Lung microvascular endothelial cell (primary cell): ENCODE measurements around the gene EPS8L3. TPM values are rescaled to one million over a fixed set of nuclear protein-coding genes. Genes with fewer than 3 reads are reported as not detected.
"Not testable (repeated sequence)": the region's sequence is repeated elsewhere in the genome, so short reads cannot be mapped to it uniquely, and the experiment has no call there.

Source experiments
- DNase-seq, 2 donors: peaks; one replicate each; pipeline versions ENCODE4 v3.0.0 to v3.0.0-alpha.2; 2010; ENCODE audit warnings: low read depth in 2 of 2
- total RNA-seq: library from RNA; depleted of rRNA; stranded (reverse); fragments of >200 nt; gene quantifications from 2 replicates; pipeline ENCODE4 v1.2.1, GENCODE V29; 2014

EPS8L3 gene, protein sequence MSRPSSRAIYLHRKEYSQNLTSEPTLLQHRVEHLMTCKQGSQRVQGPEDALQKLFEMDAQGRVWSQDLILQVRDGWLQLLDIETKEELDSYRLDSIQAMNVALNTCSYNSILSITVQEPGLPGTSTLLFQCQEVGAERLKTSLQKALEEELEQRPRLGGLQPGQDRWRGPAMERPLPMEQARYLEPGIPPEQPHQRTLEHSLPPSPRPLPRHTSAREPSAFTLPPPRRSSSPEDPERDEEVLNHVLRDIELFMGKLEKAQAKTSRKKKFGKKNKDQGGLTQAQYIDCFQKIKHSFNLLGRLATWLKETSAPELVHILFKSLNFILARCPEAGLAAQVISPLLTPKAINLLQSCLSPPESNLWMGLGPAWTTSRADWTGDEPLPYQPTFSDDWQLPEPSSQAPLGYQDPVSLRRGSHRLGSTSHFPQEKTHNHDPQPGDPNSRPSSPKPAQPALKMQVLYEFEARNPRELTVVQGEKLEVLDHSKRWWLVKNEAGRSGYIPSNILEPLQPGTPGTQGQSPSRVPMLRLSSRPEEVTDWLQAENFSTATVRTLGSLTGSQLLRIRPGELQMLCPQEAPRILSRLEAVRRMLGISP
- total RNA-seq: not detected in 2 replicates

DNA sequence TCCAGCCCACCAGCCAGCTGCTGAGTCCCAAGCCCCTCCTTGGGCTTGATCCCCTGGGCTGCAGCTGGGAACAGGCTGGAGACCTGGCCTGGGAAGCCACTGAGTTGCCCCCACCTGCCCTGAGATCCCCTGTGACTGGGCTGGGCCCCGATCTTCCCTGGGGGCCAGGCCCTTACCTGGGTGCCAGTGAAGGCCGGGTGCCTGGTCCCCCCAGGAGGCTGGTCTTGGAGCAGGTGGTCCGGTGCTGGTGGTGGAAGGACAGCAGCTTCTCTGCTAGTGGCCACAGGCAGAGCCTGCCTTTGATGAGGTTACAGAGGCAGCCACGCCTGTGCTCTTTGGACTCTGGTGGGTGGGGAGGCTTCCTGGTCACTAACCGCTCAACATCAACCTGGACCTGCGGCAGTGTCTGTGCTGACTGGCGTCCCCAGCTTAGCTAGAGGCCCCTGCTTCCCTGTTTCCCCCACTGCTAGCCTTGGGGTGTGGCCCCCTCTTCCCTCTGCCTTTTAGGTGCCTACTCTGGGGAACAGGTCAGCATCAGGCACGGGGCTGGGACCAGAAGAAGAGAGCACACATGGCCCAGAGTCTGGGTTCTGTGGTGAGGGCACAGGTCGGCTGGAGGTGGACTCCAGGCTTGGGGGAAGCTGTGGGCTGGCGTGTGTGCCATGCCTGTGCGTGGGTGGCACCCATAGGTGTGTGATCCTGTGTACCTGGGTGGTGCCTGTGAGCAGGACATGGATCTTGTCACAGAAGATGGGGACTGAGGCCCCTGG is at the start of gene EPS8L3:
Gene EPS8L3, minus strand, starts transcription at position 278 of the 770 bp plus-strand sequence. CDS start 2,174 bp downstream, outside the sequence.
- DNase-seq: no peak

DNA sequence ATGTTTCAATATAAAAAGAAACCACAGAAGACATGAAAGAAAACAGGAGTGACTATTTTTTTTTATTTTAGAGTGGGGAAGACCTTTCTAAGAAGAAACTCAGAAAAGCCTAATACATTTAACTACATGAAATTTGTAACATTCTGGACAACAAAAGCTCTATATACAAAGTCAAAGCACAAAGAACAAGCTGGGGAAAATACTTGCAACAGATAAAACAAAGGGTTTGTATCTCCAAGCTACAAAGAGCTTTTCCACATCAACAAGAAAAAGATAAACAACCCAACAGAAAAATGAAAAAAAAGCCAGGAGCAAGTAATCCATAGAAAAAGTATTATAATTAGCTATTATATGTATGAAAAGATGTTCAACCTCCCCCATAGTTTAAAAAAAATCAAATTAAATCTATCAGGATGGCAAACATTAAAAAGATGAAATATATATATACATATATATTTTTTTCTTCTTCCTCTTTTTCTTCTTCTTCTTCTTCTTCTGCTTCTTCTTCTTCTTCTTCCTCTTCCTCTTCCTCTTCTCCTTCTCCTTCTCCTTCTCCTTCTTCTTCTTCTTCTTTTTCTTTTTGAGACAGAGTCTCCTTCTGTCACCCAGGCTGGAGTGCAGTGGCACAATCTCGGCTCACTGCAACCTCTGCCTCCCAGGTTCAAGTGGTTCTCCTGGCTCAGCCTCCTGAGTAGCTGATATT is 49.1 kb upstream of the EPS8L3 start:
- DNase-seq: no peak

DNA sequence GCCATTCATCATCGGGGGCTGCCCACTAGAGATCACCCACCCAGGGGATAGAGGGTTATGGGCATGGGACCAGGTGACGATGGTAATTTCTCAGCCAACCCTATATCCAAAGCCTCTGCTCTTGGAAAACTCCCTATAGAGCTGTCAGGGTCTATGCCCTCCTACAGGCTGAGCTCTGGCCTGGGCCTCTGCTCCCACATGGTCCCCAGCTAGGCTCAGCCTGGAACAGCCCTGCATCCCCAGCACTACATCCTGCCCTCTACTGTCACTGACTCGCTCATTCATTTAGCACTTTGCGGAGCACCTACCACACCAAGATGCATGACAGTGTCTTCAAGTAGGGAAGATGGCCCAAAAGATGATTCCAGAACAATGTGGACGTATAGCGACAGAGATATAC is 45.0 kb upstream of the EPS8L3 start:
- DNase-seq: no peak

DNA sequence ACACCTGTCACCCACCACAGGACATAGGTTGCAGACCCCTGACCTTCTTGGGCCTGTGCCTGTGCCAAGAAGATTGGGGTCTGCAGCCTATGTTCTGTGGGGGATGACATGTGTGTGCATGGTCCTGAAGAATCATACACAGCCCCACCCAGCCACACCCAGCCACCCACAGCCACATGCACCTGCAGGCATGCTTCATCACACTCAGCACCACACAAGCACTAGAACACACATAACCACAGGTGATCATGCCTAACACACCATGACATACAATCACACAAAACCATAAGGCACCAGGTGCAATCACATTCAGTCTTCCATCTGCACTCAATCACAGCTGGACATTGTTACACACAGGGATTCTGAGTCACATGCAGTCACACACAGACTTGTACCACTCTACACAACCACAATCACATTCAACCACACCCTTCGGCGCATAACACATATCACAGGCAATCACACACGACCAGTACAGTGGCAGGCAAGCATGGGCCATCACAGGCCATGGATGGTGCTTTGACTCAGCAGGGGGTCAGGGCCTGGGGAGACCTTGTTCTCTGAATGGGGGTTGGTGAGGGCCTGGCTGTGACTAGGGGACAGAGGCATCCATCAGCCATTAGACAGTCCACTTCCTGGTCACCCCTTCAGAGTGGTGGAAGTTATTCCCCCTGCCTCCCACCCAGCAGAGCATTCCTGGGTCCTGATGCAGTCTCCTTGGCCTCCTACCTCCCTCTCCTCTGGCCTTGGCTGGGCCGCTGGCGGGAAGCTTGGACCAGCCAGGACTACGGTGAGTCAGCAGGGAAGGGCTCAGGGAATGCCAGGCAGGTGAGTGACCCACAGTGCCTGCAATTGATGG is 44.3 kb upstream of the EPS8L3 start:
- DNase-seq: no peak

DNA sequence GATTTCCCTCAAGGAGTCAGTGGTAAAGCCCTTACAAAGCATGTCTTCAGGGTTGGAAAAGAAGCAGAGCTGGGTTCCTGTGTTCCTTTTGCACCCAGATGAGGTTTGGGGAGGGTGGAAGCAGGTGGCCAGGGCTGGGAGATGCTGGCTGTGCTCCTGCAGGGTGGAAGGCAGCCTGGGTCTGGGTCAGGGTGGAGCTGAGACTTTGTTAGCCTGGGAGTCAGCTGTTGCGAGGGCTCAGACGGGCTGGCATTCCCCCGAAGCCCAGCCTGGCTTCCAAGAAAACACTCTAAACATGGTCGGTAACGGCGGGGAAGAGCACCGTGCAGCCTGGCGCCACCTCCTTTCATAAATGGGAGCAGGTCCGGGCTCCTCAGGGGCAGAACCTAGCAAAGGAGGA is 43.7 kb upstream of the EPS8L3 start:
- no peak for DNase-seq

DNA sequence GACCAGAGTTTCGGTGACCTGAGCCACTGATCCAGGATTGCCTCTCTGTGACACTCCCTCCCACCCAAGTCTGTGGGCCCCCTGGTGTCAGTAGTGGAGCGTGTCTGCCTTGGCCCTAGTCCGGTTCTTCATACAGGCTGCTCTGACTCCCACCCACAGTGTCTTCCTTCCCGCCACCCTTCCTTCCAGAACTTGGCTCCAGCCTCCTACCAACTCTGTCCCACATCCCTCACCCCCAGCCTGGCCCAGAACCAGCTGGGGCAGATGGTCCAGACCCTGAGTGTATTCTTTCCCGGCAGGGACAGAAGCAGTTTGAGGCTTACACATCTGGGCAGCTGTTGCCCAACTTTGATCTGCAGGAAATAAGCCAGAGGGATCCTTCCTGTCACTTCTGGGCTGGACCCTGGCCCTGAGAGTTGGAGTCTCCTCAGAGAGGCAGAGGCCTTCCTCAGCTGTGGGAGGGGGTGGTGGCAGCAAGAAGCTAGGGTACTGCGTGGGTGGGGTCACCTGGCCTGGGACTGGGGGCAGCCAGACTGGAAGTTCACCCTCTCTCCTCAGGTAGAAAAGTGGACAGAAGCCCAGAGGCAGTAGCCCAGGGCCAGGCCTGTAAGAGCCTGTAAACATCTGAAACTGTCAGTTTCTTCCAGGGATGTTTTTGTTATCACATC is 43.1 kb upstream of the EPS8L3 start:
- no peak for DNase-seq

DNA sequence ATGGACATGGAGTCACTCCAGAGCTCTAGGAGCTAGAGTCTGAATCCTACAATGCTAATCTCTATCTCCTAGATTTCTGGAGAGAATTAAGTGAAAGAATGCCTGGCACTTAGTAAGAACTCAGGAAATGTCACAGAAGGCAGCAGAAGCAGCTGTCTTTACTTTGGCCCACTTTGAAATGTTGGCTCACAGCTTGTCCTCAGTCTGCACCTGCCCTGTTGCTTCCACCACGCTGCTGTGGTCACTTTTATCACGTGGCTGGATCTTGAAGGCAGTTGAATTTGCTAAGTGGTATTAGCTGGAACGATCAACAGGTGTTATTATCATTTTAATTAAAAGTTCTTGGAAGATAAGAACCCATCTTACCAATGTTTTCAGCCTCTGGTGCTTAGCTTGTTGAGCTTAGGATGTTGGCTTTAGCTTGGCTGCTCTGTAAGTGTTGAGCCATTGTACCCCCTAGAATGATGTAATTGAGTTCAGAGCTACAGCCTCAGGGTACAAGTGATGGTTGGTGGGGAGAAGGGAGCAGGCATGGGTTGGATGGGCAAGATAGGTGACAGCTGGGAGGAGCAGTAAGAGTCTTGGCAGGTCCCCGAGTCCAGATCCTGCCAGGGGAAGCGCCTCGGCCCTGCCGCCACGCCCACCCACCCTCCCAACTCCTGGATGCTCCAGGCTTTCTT is 41.9 kb upstream of the EPS8L3 start:
- DNase-seq: peak in 1 of 2 donors; percentile 19

DNA sequence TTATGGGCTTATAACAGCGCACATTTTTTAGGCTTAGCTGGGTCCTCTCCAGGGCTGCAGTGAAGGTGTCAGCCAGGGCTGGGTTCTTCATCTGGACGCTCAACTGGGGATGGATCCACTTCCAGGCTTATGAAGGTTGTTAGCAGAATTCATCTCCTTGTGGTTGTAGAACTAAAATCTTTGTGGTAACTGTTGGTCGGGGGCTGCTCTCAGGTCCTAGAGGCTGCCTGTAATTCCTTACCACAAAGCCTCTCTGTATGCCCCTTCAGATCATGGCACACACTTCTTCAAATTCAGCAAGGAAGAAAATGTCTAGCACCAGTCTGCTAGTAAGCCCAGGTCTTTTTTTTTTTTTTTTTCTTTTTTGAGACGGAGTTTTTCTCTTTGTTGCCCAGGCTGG is 40.9 kb upstream of the EPS8L3 start:
- DNase-seq: no peak

DNA sequence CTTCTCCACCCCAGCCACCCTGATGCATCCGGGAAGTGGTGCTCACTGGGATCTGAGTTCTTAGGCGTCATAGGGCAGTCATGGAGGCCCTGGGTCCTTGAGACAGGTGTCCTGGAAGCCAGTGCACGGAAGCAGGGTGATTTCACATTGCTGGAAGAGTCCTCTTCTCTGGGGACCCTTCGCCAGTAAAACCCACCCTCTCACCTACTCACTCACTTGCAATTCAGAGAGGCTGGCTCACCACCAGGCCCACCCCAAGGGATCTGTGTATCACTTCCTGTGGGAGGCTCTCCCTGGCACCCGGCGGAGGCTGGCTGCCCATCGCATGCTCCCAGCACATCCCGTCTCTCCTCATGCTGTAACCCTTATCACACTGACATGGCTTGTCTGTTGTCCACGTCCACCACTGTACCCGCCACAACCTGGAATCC is 40.2 kb upstream of the EPS8L3 start:
- peak; percentile 43 to 47 for DNase-seq

DNA sequence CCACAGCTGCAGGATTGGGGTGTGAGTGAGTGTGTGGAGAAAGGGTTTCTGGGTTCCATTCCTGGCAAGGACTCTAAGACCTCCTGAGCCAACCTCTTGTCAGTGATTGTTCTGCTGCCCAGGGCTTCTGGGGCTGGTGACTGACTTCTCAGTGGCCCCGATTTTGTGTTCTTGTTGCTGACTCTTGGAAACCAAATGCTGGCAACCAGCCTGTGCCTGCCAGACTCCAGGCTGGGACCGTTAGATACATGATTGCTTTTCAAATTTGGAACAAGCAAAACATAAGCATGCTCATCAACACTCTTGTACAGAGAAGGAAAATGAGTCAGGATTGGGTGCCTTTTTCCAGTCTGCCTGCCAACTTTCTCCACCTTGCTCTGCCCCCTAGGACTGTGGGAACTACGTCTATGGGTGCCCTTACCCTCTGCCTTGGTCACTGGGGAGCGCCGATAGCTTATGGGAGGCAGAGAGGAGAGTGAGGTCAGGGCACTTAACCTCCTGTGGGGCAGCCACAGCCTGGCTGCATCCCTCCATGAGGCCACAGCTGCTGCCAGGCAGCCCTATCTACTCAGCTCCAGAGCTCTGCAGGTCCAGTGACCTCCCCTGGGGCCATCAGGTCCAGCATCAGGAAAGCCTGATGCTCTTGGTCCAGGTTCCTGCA is 39.3 kb upstream of the EPS8L3 start:
- DNase-seq: peak; percentile 17 to 40

DNA sequence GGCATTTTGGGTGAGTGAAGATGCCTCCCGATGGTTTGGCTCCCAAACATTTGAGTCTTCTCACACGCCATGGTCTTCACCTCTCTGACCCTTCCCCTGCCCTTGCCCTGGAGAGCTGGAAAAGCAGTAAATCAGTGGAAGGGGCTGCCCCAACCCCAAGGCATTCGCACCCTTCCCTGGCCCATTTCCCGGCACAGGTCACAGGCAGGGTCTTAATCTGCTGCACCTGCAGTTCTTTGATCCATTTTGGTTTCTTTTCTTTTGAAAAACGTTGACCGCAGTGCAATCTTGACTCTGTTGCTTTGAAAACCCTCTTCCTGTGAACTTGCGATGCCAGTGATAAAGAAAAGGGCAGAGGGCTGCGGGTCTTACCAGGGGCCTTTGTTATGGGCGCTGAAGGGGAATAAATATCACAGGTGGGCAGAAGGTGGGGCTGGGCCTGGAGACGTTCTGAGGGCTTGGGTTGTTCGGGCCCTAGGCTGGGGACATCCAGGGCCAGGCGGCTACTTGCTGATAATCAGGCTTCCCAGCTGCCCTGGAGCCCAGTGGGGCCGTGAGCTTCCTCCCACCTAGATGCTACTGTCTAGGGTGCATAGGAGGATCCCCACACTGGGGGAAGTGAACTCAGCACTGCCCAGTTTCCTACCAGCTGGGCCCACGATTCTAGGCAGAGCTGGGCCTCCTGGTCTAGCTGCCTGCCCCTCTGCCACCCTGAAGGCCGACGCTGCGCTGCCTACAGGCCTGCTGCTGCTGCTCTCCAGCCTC is 38.6 kb upstream of the EPS8L3 start:
- no peak for DNase-seq

DNA sequence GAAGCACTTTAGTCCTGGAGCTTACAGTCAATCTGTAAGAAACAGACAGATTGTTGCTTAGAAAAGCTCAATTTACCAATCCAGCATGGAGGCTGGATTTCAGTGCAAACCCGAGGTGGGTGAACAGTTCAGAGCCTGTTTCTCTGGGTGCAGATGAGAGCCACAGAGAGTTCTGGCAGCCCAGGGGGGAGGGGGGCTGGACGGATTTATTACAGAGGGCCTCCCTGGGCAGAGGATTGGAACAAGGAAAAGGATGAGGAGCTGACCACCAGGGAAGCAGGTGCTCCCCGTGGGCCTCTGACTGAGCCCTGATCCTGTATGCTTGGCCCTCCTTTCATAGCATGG is 38.0 kb upstream of the EPS8L3 start:
- no peak for DNase-seq

DNA sequence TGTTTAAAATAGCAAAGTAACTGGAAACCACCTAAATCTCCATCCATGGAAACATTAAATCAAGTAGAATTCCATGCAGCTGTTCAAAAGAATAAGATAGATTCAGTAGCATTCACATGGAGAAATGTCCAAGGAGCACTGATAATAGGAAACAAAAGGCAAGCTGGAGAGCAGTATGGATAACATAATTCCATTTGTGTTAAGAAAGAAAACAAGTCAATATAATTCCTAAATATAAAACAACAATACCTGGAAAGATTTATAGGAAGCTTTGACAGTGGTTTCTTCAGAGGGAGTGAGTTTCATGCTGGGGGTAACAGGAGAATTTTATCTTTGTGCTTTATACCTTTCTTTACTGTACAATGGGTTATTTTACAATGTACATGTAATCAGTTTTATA is 36.6 kb upstream of the EPS8L3 start:
- no peak for DNase-seq

DNA sequence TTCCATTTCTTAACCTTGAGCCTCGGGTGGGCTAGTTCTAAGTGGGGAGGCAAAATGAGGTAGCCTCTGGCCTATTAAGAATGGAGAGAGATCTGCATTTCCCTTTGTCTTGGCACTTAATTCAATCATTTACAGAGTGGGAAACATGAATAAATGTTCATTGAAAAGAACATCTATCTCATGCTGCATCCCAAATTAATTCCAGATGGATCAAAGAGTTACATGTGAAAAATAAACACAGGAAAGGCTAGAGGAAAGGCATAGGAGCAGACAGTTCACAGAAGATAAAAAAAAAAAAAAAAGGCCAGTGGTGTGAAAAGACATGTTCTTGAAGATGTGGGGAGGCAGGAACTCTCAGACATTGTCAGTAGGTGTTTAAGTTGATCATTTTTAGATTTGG is 35.7 kb upstream of the EPS8L3 start:
- no peak for DNase-seq

DNA sequence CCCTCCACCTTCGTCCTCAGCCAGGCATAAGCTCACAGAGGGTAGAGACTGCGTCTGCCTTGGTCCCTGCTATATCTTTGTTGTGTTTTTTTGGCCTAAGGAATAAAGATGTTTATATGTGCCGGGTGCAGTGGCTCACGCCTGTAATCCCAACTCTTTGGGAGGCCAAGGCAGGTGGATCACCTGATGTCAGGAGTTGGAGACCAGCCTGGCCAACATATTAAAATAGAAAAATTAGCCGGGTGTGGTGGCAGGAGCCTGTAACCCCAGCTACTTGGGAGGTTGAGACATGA is 33.5 kb upstream of the EPS8L3 start:
- DNase-seq: not testable (repeated sequence)

DNA sequence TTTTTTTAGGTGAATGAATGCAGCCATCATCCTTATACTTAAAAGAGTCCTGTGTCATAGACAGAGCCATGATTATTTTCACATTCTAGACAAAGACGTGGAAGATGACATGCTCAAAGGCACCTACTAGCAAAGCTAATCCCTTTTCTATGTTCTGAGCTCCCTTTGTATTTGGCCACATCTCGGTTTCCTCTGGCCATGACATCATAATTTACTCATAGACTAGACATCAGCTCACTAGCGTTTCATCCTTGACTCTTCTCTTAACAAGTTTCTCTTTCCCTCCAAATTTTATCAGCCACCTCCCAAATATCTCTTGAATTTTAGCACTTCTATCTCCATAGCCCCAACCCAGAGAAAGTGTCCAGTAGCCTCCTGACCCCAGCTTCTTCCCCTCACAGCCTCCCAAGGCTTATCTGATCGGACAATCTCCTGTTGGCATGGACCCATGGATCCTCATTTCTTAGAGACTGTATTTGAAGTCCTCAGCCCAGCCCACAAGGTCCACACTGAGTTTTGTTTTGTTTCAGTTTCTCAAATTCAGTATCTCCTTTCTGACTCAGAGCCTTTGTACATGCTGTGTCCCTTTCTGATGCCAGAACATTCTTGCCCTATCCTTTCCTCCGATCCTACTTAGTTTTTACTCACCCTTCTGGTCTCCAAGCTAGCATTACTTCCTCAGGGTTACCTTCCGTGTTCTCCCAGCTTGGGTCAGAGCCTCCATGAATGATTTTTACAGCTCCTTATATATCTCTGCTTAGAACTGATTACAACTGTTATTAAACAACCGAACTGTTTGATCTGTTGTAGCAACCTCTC is 33.0 kb upstream of the EPS8L3 start:
- peak in 1 of 2 donors; percentile 57 for DNase-seq

DNA sequence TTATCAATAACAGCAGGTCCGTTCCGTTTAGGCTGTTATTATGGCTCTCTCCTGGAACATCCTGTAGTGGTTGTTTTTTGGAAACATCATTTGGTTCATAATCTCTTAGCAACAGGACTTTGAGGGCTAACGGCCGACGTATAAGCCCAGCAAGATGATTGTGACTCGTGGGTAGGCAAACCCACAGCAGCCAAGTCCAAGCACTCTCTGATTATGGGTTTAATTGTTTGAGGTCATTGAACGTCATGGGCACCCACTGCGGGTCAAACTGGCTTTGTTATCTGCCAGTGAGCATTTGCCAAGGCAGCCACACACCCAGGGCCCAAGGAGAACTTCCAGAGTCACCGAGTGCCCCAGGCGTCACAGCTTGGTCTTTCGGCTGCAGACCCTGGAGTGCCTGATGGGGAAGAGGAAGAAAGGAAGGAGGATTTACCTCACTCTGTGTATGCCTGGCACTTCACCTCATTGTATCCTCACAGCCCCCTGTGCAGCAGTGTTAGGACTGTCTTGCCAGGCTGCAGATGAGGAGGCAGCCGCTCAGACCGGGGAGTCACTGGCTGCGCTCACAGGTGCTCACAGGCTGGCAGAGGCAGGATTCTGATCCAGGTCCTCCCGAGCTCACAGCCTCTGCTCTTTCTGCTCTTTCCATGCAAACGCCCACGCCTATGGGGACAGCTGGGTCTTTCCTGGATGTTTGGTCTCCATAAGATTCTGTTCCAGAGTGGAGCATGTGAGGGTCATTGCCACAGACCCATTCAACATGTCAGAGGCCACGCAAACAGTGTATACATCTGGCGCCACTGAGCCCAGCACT is 30.8 kb upstream of the EPS8L3 start:
- DNase-seq: peak in 1 of 2 donors; percentile 67
